Spleen (tissue), 7 donors: ENCODE measurements around the gene GAGE12D.
"Not testable (repeated sequence)": the region's sequence is repeated elsewhere in the genome, so short reads cannot be mapped to it uniquely, and the experiment has no call there.

Experiments
- CTCF ChIP-seq, 11 experiments: fragments of 200-600 bp in 7 of 11; fragments of 450-650 bp in 4 of 11; sonication (generic) in 4 of 11; IDR thresholded peaks in 8 of 11; conservative IDR thresholded peaks in 3 of 11; 1 replicate in 7 of 11; 2 replicates in 4 of 11; pipeline versions ENCODE4 v1.4.0 to v1.8.0; 2016 to 2021; ENCODE audit warnings: antibody characterized with exemption in 11 of 11, inconsistent platforms in 4 of 11, mild to moderate bottlenecking in 1 of 11
- POLR2A ChIP-seq, 3 donors: fragments of 450-650 bp; IDR thresholded peaks; one replicate each; pipeline ENCODE4 v1.5.1; 2017; ENCODE audit warnings: antibody characterized with exemption in 3 of 3, mild to moderate bottlenecking in 1 of 3
- POLR2AphosphoS5 ChIP-seq, 3 donors: sonication (generic); formaldehyde crosslinking; IDR thresholded peaks; one replicate each; pipeline ENCODE4 v1.5.1; 2017; ENCODE audit warnings: antibody characterized with exemption in 3 of 3
- donor health status: DM: no; HTN: no; CAD: no; lungs with moderate emphysema.
- donor health status: DM: no; HTN: no; CAD: no.
- donor health status: DM: no; HTN: no; CAD: no.

GRCh38 chrX:49560542-49560941, 19.0 kb downstream of the GAGE12D start, which contains the start of gene GAGE12F:
- TF ChIP-seq CTCF (IDR thresholded peaks at IDR 0.05 in 8 of 11, conservative IDR thresholded peaks at IDR 0.05 in 3 of 11); POLR2A (IDR thresholded peaks at IDR 0.05); POLR2AphosphoS5 (IDR thresholded peaks at IDR 0.05): not testable (repeated sequence)
